SK-N-SH (cell line): Measurements from ENCODE around the gene NCAPH2. TPM values are rescaled to one million over a fixed set of nuclear protein-coding genes. Genes with fewer than 3 reads are reported as not detected.

ENCODE experiments used
- CTCF ChIA-PET: fragments of 300-600, 350-600 bp; formaldehyde crosslinking; extraction: SDS; loops from one replicate; lab custom pipeline; 2021; lab: Yijun Ruan, JAX
- POLR2A ChIA-PET: fragments of 350-600 bp; sonication (Branson Sonifier 250); formaldehyde crosslinking; extraction: SDS; loops from one replicate; lab custom pipeline; 2020; ENCODE audit warnings: antibody characterized with exemption, inconsistent platforms; lab: Yijun Ruan, JAX
- DNase-seq: peaks from one replicate; pipeline ENCODE4 v3.0.0; 2012
- H2AFZ ChIP-seq: fragments of 200-600 bp; sonication (generic); 2 replicates; pipeline ENCODE4 v1.8.1; 2016; ENCODE audit warnings: antibody characterized with exemption, mild to moderate bottlenecking, low read depth
- H3F3A ChIP-seq: fragments of 200-600 bp; sonication (generic); replicated peaks from 2 replicates; pipeline ENCODE3; 2016; ENCODE audit warnings: antibody characterized with exemption, mild to moderate bottlenecking; ENCODE audit not compliant: insufficient read depth
- H3K27ac ChIP-seq, 2 experiments: fragments of 200-500 bp in 1 of 2; fragments of 200-600 bp in 1 of 2; sonication (Bioruptor generic) in 1 of 2; sonication (generic), shearing (Covaris generic) in 1 of 2; 2 replicates each; pipeline versions ENCODE4 v1.5.1 to v1.6.1; 2014 to 2016; ENCODE audit warnings: low read depth in 2 of 2, inconsistent platforms in 1 of 2, low read length in 1 of 2, mild to moderate bottlenecking in 1 of 2, mixed read lengths in 1 of 2
- H3K27me3 ChIP-seq: fragments of 200-600 bp; sonication (generic), shearing (Covaris generic); 2 replicates; pipeline ENCODE4 v1.6.1; 2016; ENCODE audit warnings: mixed run types; ENCODE audit not compliant: insufficient read depth
- H3K36me3 ChIP-seq, 2 experiments: fragments of 200-500 bp in 1 of 2; fragments of 200-600 bp in 1 of 2; sonication (Bioruptor generic) in 1 of 2; sonication (generic) in 1 of 2; replicated peaks in 1 of 2; 2 replicates each; pipeline versions ENCODE3 to v1.5.1; 2014 to 2016; ENCODE audit warnings: low read length in 1 of 2, mild to moderate bottlenecking in 1 of 2; ENCODE audit not compliant: insufficient read depth in 2 of 2, control insufficient read depth in 1 of 2
- H3K4me1 ChIP-seq, 2 experiments: fragments of 200-500 bp in 1 of 2; fragments of 200-600 bp in 1 of 2; sonication (Bioruptor generic) in 1 of 2; sonication (generic), shearing (Covaris generic) in 1 of 2; 2 replicates each; pipeline versions ENCODE4 v1.5.1 to v1.6.1; 2014 to 2016; ENCODE audit warnings: low read depth in 1 of 2, low read length in 1 of 2, mixed run types in 1 of 2; ENCODE audit not compliant: insufficient read depth in 2 of 2, control insufficient read depth in 1 of 2
- H3K4me2 ChIP-seq: fragments of 200-600 bp; sonication (generic), shearing (Covaris generic); 2 replicates; pipeline ENCODE4 v1.6.1; 2017; ENCODE audit warnings: mixed run types
- H3K4me3 ChIP-seq, 2 experiments: fragments of 200-500 bp in 1 of 2; fragments of 200-600 bp in 1 of 2; sonication (Bioruptor generic) in 1 of 2; sonication (generic), shearing (Covaris generic) in 1 of 2; 2 replicates each; pipeline versions ENCODE4 v1.5.1 to v1.8.1; 2014 to 2016; ENCODE audit warnings: low read depth in 2 of 2, inconsistent platforms in 1 of 2, low read length in 1 of 2, mild to moderate bottlenecking in 1 of 2, mixed read lengths in 1 of 2, moderate library complexity in 1 of 2
- H3K79me2 ChIP-seq: fragments of 200-600 bp; sonication (generic); 2 replicates; pipeline ENCODE4 v1.8.1; 2017; ENCODE audit warnings: mild to moderate bottlenecking; ENCODE audit not compliant: insufficient read depth
- H3K9ac ChIP-seq: fragments of 200-600 bp; sonication (generic); 2 replicates; pipeline ENCODE4 v1.6.1; 2017; ENCODE audit warnings: mixed run types
- H3K9me2 ChIP-seq: fragments of 200-600 bp; sonication (generic); 2 replicates; pipeline ENCODE4 v1.6.1; 2017; ENCODE audit warnings: mixed run types
- H3K9me3 ChIP-seq: fragments of 200-600 bp; sonication (generic); 2 replicates; pipeline ENCODE4 v1.6.1; 2017; ENCODE audit warnings: mixed run types, mild to moderate bottlenecking, moderate library complexity
- H4K20me1 ChIP-seq: fragments of 200-600 bp; sonication (generic); 2 replicates; pipeline ENCODE4 v1.6.1; 2017; ENCODE audit warnings: mild to moderate bottlenecking, mixed run types; ENCODE audit not compliant: insufficient read depth
- CHD2 ChIP-seq: fragments of 150-350 bp; IDR thresholded peaks from 2 replicates; pipeline ENCODE4 v1.6.1; 2018; ENCODE audit warnings: low read length; ENCODE audit not compliant: partially characterized antibody
- ELF1 ChIP-seq: IDR thresholded peaks from 2 replicates; pipeline ENCODE4 v1.4.0; 2012
- EP300 ChIP-seq, 2 experiments: IDR thresholded peaks; 2 replicates each; pipeline versions ENCODE4 v1.4.0 to v1.6.1; 2012; ENCODE audit warnings: borderline replicate concordance in 1 of 2, low read depth in 1 of 2, low read length in 1 of 2
- GABPA ChIP-seq: IDR thresholded peaks from 2 replicates; pipeline ENCODE4 v1.4.0; 2012; ENCODE audit warnings: low read depth, mild to moderate bottlenecking
- IRF3 ChIP-seq: fragments of 150-350 bp; IDR thresholded peaks from 2 replicates; pipeline ENCODE4 v1.6.1; 2016; ENCODE audit warnings: mild to moderate bottlenecking, low read depth, low read length
- MEF2A ChIP-seq: IDR thresholded peaks from 2 replicates; pipeline ENCODE4 v1.4.0; 2012; ENCODE audit warnings: low read depth, borderline replicate concordance
- MXI1 ChIP-seq: IDR thresholded peaks from 2 replicates; pipeline ENCODE4 v1.6.1; 2012; ENCODE audit warnings: mild to moderate bottlenecking, low read depth, low read length, improper control_type of control experiment
- NFIC ChIP-seq: IDR thresholded peaks from 2 replicates; pipeline ENCODE4 v1.4.0; 2012; ENCODE audit warnings: borderline replicate concordance
- NRF1 ChIP-seq: IDR thresholded peaks from 2 replicates; pipeline ENCODE4 v1.6.1; 2012; ENCODE audit warnings: low read depth, mild to moderate bottlenecking, low read length
- POLR2AphosphoS5 ChIP-seq: IDR thresholded peaks from 2 replicates; pipeline ENCODE4 v1.6.1; 2012; ENCODE audit warnings: low read depth, low read length
- RAD21 ChIP-seq: IDR thresholded peaks from 2 replicates; pipeline ENCODE4 v1.6.1; 2012; ENCODE audit warnings: mild to moderate bottlenecking, low read length
- RCOR1 ChIP-seq: fragments of 150-350 bp; IDR thresholded peaks from 2 replicates; pipeline ENCODE4 v1.6.1; 2017; ENCODE audit warnings: antibody characterized with exemption, low read length
- SIN3A ChIP-seq: IDR thresholded peaks from 2 replicates; pipeline ENCODE4 v1.6.1; 2012; ENCODE audit warnings: low read depth, mild to moderate bottlenecking, low read length, moderate library complexity, borderline replicate concordance
- TCF12 ChIP-seq: IDR thresholded peaks from 2 replicates; pipeline ENCODE4 v1.4.0; 2012
- USF1 ChIP-seq: IDR thresholded peaks from 2 replicates; pipeline ENCODE4 v1.4.0; 2012; ENCODE audit warnings: low read depth, borderline replicate concordance
- USF2 ChIP-seq: fragments of 150-350 bp; IDR thresholded peaks from 2 replicates; pipeline ENCODE4 v1.6.1; 2017; ENCODE audit warnings: antibody characterized with exemption, low read length, low read depth, borderline replicate concordance
- WGBS: methylation state at CpG from one replicate; pipeline ENCODE4 v1.1.6; 2017; ENCODE audit warnings: low lambda C conversion rate; 5-methylcytosine and 5-hydroxymethylcytosine counted together
- polyA plus RNA-seq, 3 experiments: library from polyadenylated mRNA; depleted of rRNA; stranded (reverse); fragments of >200 nt; gene quantifications; 2 replicates each; pipeline ENCODE4 v1.2.3, GENCODE V29; 2012
- TF ChIP-seq, protein P1 (sequence below): fragments of 200-600 bp; sonication (generic); IDR thresholded peaks from 2 replicates; pipeline ENCODE4 v1.6.1; 2017; ENCODE audit warnings: antibody characterized with exemption, mild to moderate bottlenecking, moderate library complexity
- TF ChIP-seq, protein P2 (sequence below): IDR thresholded peaks from 2 replicates; pipeline ENCODE4; 2012

The NCAPH2 gene
- polyA plus RNA-seq, 1 of the 3 experiments (the other 2 are of a cell fraction) = 22.4 TPM

GRCh38 chr22:50477923-50478322 lies 30.1 kb upstream of the NCAPH2 start:
- POLR2A ChIA-PET = interaction anchor here (0.6 kb wide), 1 partner anchor 149 kb away, joined by 3 read pairs; no protein-coding TSS in a partner anchor
- Histone ChIP-seq H3K9me3 (no peaks in the 10 kb centered on the region), H3F3A (no peaks in the 10 kb centered on the region), H3K36me3 (no peaks in the 10 kb centered on the region), H3K9ac (no peak overlapping the region), H3K9me2 (no peaks in the 10 kb centered on the region), H3K4me1 (peaks cover 0 to 16% of the 10 kb centered on the region in 2 experiments; a peak in 2 of 4 replicates), H4K20me1 (peaks cover 13% of the 10 kb centered on the region), H2AFZ (no peak overlapping the region), H3K79me2 (peaks cover 14% of the 10 kb centered on the region), H3K27ac (no peak overlapping the region), H3K4me2 (no peak overlapping the region), H3K4me3 (no peak overlapping the region; a peak in 1 of 4 replicates), H3K27me3 (peaks cover 10% of the 10 kb centered on the region; the same call in 1 of the 2 replicates)
- no peak for DNase-seq
- TF ChIP-seq NRF1 = no peak
- TF ChIP-seq, protein P1, sequence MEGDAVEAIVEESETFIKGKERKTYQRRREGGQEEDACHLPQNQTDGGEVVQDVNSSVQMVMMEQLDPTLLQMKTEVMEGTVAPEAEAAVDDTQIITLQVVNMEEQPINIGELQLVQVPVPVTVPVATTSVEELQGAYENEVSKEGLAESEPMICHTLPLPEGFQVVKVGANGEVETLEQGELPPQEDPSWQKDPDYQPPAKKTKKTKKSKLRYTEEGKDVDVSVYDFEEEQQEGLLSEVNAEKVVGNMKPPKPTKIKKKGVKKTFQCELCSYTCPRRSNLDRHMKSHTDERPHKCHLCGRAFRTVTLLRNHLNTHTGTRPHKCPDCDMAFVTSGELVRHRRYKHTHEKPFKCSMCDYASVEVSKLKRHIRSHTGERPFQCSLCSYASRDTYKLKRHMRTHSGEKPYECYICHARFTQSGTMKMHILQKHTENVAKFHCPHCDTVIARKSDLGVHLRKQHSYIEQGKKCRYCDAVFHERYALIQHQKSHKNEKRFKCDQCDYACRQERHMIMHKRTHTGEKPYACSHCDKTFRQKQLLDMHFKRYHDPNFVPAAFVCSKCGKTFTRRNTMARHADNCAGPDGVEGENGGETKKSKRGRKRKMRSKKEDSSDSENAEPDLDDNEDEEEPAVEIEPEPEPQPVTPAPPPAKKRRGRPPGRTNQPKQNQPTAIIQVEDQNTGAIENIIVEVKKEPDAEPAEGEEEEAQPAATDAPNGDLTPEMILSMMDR = no peak
- no peak for TF ChIP-seq MEF2A
- no peak for TF ChIP-seq USF2
- no peak for TF ChIP-seq EP300 (IDR thresholded peaks at IDR 0.05; ENCODE audit: borderline replicate concordance in 1 of 2, low read depth in 1 of 2, low read length in 1 of 2)
- TF ChIP-seq TCF12 = no peak
- TF ChIP-seq POLR2AphosphoS5 = no peak
- TF ChIP-seq ELF1 = no peak
- TF ChIP-seq RCOR1 = no peak
- no peak for TF ChIP-seq MXI1
- TF ChIP-seq, protein P2, sequence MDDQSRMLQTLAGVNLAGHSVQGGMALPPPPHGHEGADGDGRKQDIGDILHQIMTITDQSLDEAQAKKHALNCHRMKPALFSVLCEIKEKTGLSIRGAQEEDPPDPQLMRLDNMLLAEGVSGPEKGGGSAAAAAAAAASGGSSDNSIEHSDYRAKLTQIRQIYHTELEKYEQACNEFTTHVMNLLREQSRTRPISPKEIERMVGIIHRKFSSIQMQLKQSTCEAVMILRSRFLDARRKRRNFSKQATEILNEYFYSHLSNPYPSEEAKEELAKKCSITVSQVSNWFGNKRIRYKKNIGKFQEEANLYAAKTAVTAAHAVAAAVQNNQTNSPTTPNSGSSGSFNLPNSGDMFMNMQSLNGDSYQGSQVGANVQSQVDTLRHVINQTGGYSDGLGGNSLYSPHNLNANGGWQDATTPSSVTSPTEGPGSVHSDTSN = no peak
- TF ChIP-seq USF1 = no peak
- TF ChIP-seq SIN3A = no peak
- TF ChIP-seq RAD21 = no peak
- TF ChIP-seq NFIC = no peak
- no peak for TF ChIP-seq IRF3
- no peak for TF ChIP-seq CHD2
- TF ChIP-seq GABPA = no peak
- WGBS = 95% methylated on average over 11 of the region's 12 CpGs
- CTCF ChIA-PET = interaction anchor here (1.8 to 5.1 kb wide), 2 partner anchors 20 to 48 kb away, joined by 4 to 24 read pairs; partner anchors contain the start of gene SCO2
